Natural killer cell (primary cell): ENCODE measurements around the gene ZBTB8B. TPM values are rescaled to one million over a fixed set of nuclear protein-coding genes. Genes with fewer than 3 reads are reported as not detected.
A peak's percentile ranks its signal among the peaks of the same experiment; 100 is the strongest.

Experiments used
- ATAC-seq, 3 donors: fragments of 150-1000 bp in 2 of 3; fragments of 200-7000 bp in 1 of 3; cut with Tn5 transposase; 1 replicate in 1 of 3; 2 replicates in 2 of 3; pipeline ENCODE4 v1.10.0; 2021; ENCODE audit warnings: mild to moderate bottlenecking in 2 of 3, moderate library complexity in 2 of 3
- DNase-seq, 2 donors: peaks; one replicate each; pipeline versions ENCODE4 v3.0.0 to v3.0.0-alpha.2; 2013 to 2021; ENCODE audit warnings: mixed read lengths in 1 of 2
- H3K27ac ChIP-seq: one replicate; pipeline ENCODE4 v1.5.1; 2013; ENCODE audit warnings: mild to moderate bottlenecking, low read length
- H3K27me3 ChIP-seq: one replicate; pipeline ENCODE4 v1.6.1; 2013; ENCODE audit warnings: low read length; ENCODE audit not compliant: control insufficient read depth, insufficient read depth
- H3K36me3 ChIP-seq: one replicate; pipeline ENCODE4 v1.6.1; 2013; ENCODE audit warnings: low read length; ENCODE audit not compliant: control insufficient read depth, insufficient read depth
- H3K4me1 ChIP-seq: one replicate; pipeline ENCODE4 v1.6.1; 2013; ENCODE audit warnings: low read length; ENCODE audit not compliant: control insufficient read depth, insufficient read depth
- H3K4me3 ChIP-seq: one replicate; pipeline ENCODE4 v1.5.1; 2013; ENCODE audit warnings: low read length
- H3K9me3 ChIP-seq: one replicate; pipeline ENCODE4 v1.6.1; 2013; ENCODE audit warnings: low read length; ENCODE audit not compliant: control insufficient read depth, insufficient read depth
- H3K27ac Mint-ChIP-seq, 2 donors: one replicate each; pipeline ENCODE4 v1.8.0; 2022; ENCODE audit warnings: mild to moderate bottlenecking in 2 of 2, mixed read lengths in 2 of 2, moderate library complexity in 1 of 2
- H3K27me3 Mint-ChIP-seq, 2 donors: one replicate each; pipeline ENCODE4 v1.8.0; 2022; ENCODE audit warnings: low read depth in 2 of 2, mixed read lengths in 2 of 2
- H3K36me3 Mint-ChIP-seq: one replicate; pipeline ENCODE4 v1.8.0; 2022; ENCODE audit warnings: mixed read lengths
- H3K4me1 Mint-ChIP-seq, 2 donors: one replicate each; pipeline ENCODE4 v1.8.0; 2022; ENCODE audit warnings: mixed read lengths in 2 of 2
- H3K4me3 Mint-ChIP-seq: one replicate; pipeline ENCODE4 v1.8.0; 2022; ENCODE audit warnings: mild to moderate bottlenecking, moderate library complexity, mixed read lengths
- H3K9me3 Mint-ChIP-seq, 2 donors: one replicate each; pipeline ENCODE4 v1.8.0; 2022; ENCODE audit warnings: mixed read lengths in 2 of 2
- WGBS: methylation state at CpG from one replicate; pipeline ENCODE4 v1.1.7; 2013; ENCODE audit warnings: missing lambda C conversion rate; ENCODE audit not compliant: insufficient coverage; 5-methylcytosine and 5-hydroxymethylcytosine counted together
- intact Hi-C: fragments of 100-400 bp; cut with micrococcal nuclease; formaldehyde crosslinking; loops from one replicate; pipeline ENCODE4 v1.14.2; 2022
- total RNA-seq, 4 donors: library from RNA; stranded (reverse); fragments of 120-200 nt in 1 of 4; gene quantifications; one replicate each; pipeline versions ENCODE4 v1.2.3 to v1.2.4, GENCODE V29; 2013 to 2022
- TF ChIP-seq, protein P1 (sequence below): fragments of 200-600 bp; IDR thresholded peaks from one replicate; pipeline ENCODE4 v1.8.0; 2022; ENCODE audit warnings: antibody characterized with exemption

ZBTB8B gene
- total RNA-seq, 3 donors from 2014 or later (not counting 1 experiment from before 2014, with no cell fraction given): not detected

DNA sequence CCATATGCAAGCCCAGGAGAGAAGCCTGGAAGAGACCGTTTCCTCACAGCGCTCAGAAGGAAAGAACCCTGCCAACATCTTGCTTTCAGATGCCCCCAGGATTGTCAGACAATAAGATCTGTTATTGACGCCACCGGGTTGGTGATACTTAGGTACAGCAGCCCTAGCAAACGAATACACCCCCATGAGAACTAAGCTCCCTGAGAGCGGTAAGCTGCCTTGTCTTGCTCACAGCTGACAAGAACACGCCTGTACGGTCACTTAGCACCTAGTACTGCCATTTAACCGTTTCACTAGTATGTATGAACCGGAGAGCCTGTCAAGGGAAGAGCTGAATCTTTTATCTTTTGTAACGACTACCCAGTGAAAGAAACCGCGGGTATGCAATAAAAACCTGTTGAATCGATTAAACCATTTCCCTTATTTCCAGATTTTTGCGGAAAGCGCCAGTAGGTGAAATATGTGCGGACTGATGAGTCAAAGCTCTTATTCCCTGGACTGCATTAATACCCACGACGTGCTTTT is 619 bp upstream of the ZBTB8B start:
- Mint-ChIP-seq H3K9me3 (peaks cover 0 to 2% of the 10 kb centered on the region in 2 donors), H3K27me3 (peaks cover 42 to 52% of the 10 kb centered on the region in 2 donors), H3K36me3 (peaks cover 3% of the 10 kb centered on the region), H3K4me1 (peaks cover 17% of the 10 kb centered on the region in 2 donors), H3K27ac (no peak overlapping the region), H3K4me3 (peak overlapping the region; percentile 80)
- TF ChIP-seq, protein P1, sequence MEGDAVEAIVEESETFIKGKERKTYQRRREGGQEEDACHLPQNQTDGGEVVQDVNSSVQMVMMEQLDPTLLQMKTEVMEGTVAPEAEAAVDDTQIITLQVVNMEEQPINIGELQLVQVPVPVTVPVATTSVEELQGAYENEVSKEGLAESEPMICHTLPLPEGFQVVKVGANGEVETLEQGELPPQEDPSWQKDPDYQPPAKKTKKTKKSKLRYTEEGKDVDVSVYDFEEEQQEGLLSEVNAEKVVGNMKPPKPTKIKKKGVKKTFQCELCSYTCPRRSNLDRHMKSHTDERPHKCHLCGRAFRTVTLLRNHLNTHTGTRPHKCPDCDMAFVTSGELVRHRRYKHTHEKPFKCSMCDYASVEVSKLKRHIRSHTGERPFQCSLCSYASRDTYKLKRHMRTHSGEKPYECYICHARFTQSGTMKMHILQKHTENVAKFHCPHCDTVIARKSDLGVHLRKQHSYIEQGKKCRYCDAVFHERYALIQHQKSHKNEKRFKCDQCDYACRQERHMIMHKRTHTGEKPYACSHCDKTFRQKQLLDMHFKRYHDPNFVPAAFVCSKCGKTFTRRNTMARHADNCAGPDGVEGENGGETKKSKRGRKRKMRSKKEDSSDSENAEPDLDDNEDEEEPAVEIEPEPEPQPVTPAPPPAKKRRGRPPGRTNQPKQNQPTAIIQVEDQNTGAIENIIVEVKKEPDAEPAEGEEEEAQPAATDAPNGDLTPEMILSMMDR: no peak
- Histone ChIP-seq H3K27me3 (peaks cover 28% of the 10 kb centered on the region), H3K4me3 (no peak overlapping the region), H3K9me3 (peaks cover 6% of the 10 kb centered on the region), H3K36me3 (no peaks in the 10 kb centered on the region), H3K4me1 (peaks cover 13% of the 10 kb centered on the region), H3K27ac (no peak overlapping the region)
- 15% methylated on average over 18 of the region's 19 CpGs for WGBS
- intact Hi-C loops: no loop called here
- DNase-seq (peak in 1 of 2 donors; percentile 13), ATAC-seq (peak in 1 of 3 donors; percentile 55)

DNA sequence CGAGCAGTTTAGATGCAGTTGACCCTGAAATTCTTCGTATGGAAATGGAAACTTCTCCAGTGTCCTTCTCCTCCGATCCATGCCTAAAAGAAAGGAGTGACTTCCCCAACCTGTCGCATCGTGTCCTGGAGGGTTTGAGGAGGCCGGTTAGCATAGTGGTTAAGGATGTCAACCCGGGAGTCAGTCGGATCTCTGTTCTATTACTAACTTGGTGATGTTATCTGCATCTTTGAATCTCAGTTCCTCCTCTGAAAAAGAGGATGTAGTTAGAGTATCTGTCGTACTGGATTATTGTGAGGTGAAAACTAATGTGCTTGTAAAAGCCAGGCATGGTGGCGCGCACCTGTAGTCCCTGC is 684 bp downstream of the ZBTB8B start:
- Histone ChIP-seq H3K36me3 (no peaks in the 10 kb centered on the region), H3K4me1 (peaks cover 13% of the 10 kb centered on the region), H3K9me3 (no peaks in the 10 kb centered on the region), H3K27me3 (peaks cover 28% of the 10 kb centered on the region), H3K4me3 (no peak overlapping the region), H3K27ac (no peak overlapping the region)
- TF ChIP-seq, protein P1: no peak
- Mint-ChIP-seq H3K4me1 (peaks cover 17% of the 10 kb centered on the region in 2 donors), H3K9me3 (no peaks in the 10 kb centered on the region), H3K27ac (no peak overlapping the region), H3K4me3 (peak overlapping the region; percentile 75), H3K27me3 (peaks cover 40 to 52% of the 10 kb centered on the region in 2 donors), H3K36me3 (no peaks in the 10 kb centered on the region)
- intact Hi-C loops: no loop called here
- peak in 1 of 2 donors; percentile 3 for DNase-seq
- WGBS: 29% methylated on average over 11 of the region's 11 CpGs
- ATAC-seq: no peak

DNA sequence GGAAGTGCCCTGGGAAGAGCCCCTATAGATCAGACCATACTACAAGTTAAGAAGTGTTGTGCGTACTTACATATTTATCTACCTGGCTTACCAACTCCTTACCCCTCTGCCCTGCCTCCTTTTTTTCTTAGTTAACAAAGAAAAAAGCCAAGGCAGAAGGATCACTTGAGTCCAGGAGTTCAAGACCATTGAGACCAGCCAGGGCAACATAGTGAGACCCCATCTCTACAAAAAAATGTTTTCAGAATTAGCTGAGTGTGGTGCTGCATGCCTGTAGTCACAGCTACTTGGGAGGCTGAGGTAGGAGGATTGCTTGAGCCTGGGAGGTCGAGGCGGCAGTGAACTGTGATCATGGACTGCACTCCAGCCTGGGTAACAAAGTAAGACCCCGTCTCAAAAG is 1.9 kb downstream of the ZBTB8B start:
- no peak overlapping the region for H3K27ac ChIP-seq
- no peak overlapping the region for H3K4me3 Mint-ChIP-seq
- intact Hi-C loops: no loop called here
- peaks cover 35 to 45% of the 10 kb centered on the region in 2 donors for H3K27me3 Mint-ChIP-seq
- H3K4me3 ChIP-seq: no peak overlapping the region
- peaks cover 13% of the 10 kb centered on the region for H3K4me1 ChIP-seq
- no peak for DNase-seq
- H3K27me3 ChIP-seq: peaks cover 27% of the 10 kb centered on the region
- no peak overlapping the region for H3K27ac Mint-ChIP-seq
- TF ChIP-seq, protein P1: no peak
- no peaks in the 10 kb centered on the region for H3K9me3 Mint-ChIP-seq
- H3K36me3 Mint-ChIP-seq: no peaks in the 10 kb centered on the region
- no peak for ATAC-seq
- H3K9me3 ChIP-seq: no peaks in the 10 kb centered on the region
- no peaks in the 10 kb centered on the region for H3K36me3 ChIP-seq
- H3K4me1 Mint-ChIP-seq: peaks cover 17% of the 10 kb centered on the region in 2 donors
- 93% methylated on average over 4 of the region's 4 CpGs for WGBS

- WGBS: 85% methylated on average over 7 of the region's 8 CpGs
- DNase-seq: no peak
- Mint-ChIP-seq H3K4me3 (no peak overlapping the region), H3K36me3 (no peaks in the 10 kb centered on the region), H3K27me3 (peaks cover 25 to 26% of the 10 kb centered on the region in 2 donors), H3K9me3 (no peaks in the 10 kb centered on the region), H3K27ac (no peak overlapping the region), H3K4me1 (peaks cover 17% of the 10 kb centered on the region in 2 donors)
- intact Hi-C loops: no loop called here
- Histone ChIP-seq H3K4me1 (peaks cover 13% of the 10 kb centered on the region), H3K27ac (no peak overlapping the region), H3K36me3 (no peaks in the 10 kb centered on the region), H3K27me3 (peaks cover 23% of the 10 kb centered on the region), H3K9me3 (no peaks in the 10 kb centered on the region), H3K4me3 (no peak overlapping the region)
- no peak for ATAC-seq
- TF ChIP-seq, protein P1: no peak
Measured at GRCh38 chr1:32468791-32469190, 3.9 kb downstream of the ZBTB8B start.
